IMR-90 (cell line): ENCODE measurements around the gene STRA6.

Source experiments
- CEBPB ChIP-seq: IDR thresholded peaks from 2 replicates; pipeline ENCODE4 v1.6.1; 2012; ENCODE audit warnings: low read depth, low read length, improper control_type of control experiment
- CTCF ChIP-seq: conservative IDR thresholded peaks from 2 replicates; pipeline ENCODE4 v1.5.1; 2012; ENCODE audit warnings: mild to moderate bottlenecking, low read depth, low read length, improper control_type of control experiment
- ELK1 ChIP-seq: fragments of 150-350 bp; IDR thresholded peaks from 2 replicates; pipeline ENCODE4 v1.6.1; 2016; ENCODE audit warnings: low read depth, mild to moderate bottlenecking, low read length, moderate library complexity, borderline replicate concordance
- FOS ChIP-seq: fragments of 150-350 bp; IDR thresholded peaks from 2 replicates; pipeline ENCODE4 v1.6.1; 2016; ENCODE audit warnings: low read depth, low read length
- MAFK ChIP-seq: IDR thresholded peaks from 2 replicates; pipeline ENCODE4 v1.6.1; 2012; ENCODE audit warnings: low read depth, low read length, improper control_type of control experiment
- MXI1 ChIP-seq: IDR thresholded peaks from 2 replicates; pipeline ENCODE4 v1.6.1; 2012; ENCODE audit warnings: low read depth, mild to moderate bottlenecking, low read length, moderate library complexity, borderline replicate concordance
- POLR2A ChIP-seq: IDR thresholded peaks from 2 replicates; pipeline ENCODE4 v1.6.1; 2012; ENCODE audit warnings: mild to moderate bottlenecking, low read depth, low read length
- RAD21 ChIP-seq: IDR thresholded peaks from 2 replicates; pipeline ENCODE4 v1.6.1; 2012; ENCODE audit warnings: low read length, improper control_type of control experiment
- RFX5 ChIP-seq: IDR thresholded peaks from 2 replicates; pipeline ENCODE4 v1.8.0; 2012; ENCODE audit warnings: low read depth, mild to moderate bottlenecking, low read length, moderate library complexity
- SMC3 ChIP-seq: fragments of 150-350 bp; IDR thresholded peaks from 2 replicates; pipeline ENCODE4 v1.6.1; 2016; ENCODE audit warnings: low read depth, mild to moderate bottlenecking, antibody characterized with exemption, low read length, moderate library complexity
- USF2 ChIP-seq: fragments of 150-350 bp; IDR thresholded peaks from 2 replicates; pipeline ENCODE4 v1.6.1; 2017; ENCODE audit warnings: mild to moderate bottlenecking, antibody characterized with exemption, low read length, low read depth

- no peak for TF ChIP-seq ELK1
- no peak for TF ChIP-seq CTCF
- TF ChIP-seq RFX5: no peak
- TF ChIP-seq RAD21: no peak
- no peak for TF ChIP-seq POLR2A
- TF ChIP-seq CEBPB: no peak
- no peak for TF ChIP-seq SMC3
- no peak for TF ChIP-seq MAFK
- TF ChIP-seq FOS: no peak
- no peak for TF ChIP-seq MXI1
- no peak for TF ChIP-seq USF2
Measured at GRCh38 chr15:74235962-74236361, 33.4 kb upstream of the STRA6 start, which contains the start of gene CCDC33.
